Tongue (tissue), 2 donors: ENCODE data around the gene SHB. TPM values are rescaled to one million over a fixed set of nuclear protein-coding genes. Genes with fewer than 3 reads are reported as not detected.

Experiments used
- DNase-seq: peaks from one replicate; pipeline ENCODE4 v3.0.0-alpha.2; 2015
- total RNA-seq: library from RNA; depleted of rRNA; stranded (reverse); fragments of >200 nt; gene quantifications from one replicate; pipeline ENCODE4 v1.2.3, GENCODE V29; 2014

Gene SHB
- total RNA-seq, 1 donor from 2014 or later, result 10.2 TPM

DNA sequence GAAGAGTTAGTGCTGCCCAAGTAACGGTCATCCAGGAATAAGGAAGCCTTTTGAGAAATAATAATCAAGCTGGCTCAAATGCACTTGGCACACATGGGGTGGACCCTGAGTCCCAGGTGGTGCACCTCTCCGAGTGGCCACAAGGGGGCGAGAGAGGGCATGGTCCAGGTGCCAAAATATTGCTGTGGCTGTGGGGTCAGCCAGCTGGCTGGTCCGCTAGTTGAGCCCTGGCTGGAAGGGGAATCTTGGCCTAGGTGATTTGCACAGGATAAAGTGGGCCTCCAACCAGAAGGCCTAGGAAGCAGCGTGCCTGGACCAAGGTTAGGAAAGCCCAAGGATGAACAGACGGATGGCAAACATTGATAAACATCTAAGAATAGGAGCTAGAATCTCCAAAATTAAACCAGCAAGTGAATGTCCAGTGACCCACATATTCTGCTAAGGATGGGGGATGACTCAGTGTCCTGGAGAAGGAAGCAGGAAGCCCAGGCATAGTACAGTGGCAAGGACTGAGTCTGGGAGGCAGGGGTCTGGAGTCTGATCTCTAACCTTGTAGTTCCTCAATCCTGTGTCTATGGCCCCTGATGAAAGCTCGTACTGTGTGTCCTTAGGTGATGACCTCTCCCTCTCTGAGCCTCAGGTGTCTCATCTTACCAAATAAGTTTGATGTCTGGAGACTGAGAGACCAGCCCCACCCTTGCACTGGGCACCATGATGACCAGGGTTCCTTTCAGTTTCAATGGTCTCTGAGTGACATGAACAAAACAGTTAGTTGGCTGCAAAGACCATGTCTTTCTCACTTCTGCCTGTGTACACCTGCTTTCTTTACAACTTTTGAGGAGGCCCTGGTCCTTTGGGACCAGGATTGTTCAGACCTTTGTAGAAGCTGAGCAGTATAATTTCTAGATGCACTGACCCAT is 19.2 kb upstream of the SHB start:
- DNase-seq, result peak; percentile 80

DNA sequence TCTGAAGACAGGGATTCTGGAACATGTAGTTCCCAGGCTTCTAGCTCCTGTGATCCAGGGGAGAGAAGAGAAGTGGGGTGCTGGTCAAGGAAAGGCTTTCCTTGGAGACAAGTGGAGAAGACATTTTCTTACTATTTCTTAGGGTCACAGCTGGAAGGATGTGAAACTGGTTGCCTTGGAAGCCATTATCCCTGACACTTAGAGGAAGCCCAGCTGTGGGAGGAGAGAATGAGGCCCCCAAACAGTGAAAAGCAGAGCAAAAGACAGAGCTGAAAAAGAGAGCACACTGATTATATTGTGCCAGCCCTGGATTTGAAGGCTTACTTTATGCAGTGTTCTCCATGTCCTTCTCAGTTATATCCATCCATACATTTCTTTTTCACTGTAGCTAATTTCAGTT is 17.5 kb upstream of the SHB start:
- peak; percentile 28 for DNase-seq

DNA sequence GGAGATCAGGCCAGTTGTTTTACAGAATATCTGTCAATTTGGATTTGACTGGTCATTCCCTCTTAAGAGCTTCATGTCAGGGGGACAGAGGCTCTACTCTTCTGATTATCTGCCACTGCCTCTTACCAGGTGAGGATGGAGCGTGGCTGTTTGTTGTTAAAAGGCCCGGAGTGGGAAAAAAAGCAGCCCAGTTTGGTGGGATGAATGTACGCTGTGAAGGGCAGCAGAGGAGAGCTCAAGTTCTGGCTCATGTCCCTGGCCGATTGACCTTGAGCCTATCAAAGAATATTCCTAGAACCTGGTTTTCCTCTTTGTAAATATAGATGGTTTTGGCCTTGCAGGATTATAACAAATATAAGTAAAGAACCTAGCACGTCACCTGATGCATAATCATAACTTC is 16.3 kb upstream of the SHB start:
- no peak for DNase-seq

DNA sequence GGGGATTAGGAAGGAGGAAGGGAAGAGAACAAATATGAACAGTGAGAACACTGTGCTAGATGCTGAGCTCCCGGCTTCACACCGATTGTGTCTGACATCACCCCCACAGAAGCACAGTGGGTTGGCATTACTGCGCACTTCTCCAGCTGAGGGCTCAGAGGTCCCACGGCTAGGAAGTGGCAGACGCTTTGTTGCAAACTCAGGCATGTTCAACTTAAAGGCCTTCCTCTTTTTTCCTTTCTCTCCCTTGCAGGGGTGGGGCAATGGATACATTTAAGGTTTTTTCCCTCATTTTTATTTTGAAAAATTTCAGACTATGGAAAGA is 15.5 kb upstream of the SHB start:
- DNase-seq, result no peak

DNA sequence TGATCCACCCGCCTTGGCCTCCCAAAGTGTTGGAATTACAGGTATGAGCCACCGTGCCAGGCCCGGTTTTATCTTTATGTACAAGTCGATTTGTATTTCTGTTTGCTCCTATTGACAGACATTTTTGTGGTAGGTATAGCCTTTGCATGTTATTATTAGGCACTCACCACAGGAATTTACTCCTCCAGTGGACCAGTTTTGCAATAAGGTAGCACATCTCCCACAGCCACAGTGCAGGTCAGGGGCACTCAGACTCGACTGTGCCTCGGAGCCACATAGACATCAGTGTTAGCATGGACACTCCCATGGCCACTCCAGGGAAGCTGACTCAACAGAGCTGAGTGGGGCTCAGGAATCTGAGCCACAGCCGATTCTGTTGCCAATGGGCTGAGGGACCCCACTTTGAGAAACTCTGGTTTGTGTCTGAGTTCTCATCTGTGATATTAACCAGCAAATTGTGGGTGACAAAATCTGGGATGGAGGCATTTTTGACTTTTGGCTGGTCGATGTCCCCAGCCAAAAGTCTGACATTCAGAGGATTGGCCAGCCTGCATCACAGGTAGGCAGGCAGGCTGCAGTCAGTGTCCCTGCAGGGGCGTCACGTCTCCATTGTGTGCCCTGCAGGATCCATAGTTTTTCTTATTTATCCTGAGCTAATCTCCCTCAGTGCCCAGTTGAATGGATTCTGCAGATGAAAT is 15.0 kb upstream of the SHB start:
- no peak for DNase-seq

DNA sequence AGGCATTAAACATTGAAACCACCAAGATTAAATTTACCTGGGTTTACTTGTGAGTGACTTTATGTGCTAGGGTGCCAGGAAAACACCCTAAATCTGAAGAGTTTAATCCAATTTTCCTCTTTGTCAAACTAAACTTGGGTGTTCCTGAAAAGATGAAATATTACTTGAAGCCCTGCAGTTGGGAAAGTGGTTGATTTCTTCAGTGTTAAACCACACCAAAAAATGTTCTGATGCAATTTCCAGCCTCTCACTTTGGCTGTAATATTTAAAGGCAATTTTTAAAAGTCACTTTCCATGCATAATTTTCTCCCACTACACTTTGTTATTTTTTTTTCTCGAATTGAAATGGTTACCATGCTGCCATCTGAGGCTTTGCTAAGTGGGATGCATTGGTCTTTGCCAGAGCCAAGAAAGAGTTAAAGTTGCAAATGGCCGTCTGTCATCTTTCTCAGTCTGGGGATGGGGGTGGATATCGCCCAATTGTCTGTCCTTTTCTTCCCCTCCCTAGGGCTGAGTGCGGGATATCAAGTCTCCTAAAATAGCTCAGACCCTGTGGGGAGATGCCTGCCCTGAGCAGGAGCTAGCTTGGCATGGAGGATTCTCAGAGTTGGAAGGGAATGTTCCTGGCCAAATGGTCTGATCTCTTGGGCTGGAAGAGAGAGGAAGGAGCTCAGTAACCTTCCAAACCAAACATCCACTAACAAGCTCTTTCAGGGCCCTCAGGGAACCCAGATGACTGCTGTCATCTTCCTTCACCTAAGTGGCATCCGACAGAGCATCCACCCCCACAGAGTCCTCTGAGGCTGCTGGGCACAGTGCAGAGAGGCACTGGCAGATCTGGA is 13.6 kb upstream of the SHB start:
- DNase-seq, result no peak

DNA sequence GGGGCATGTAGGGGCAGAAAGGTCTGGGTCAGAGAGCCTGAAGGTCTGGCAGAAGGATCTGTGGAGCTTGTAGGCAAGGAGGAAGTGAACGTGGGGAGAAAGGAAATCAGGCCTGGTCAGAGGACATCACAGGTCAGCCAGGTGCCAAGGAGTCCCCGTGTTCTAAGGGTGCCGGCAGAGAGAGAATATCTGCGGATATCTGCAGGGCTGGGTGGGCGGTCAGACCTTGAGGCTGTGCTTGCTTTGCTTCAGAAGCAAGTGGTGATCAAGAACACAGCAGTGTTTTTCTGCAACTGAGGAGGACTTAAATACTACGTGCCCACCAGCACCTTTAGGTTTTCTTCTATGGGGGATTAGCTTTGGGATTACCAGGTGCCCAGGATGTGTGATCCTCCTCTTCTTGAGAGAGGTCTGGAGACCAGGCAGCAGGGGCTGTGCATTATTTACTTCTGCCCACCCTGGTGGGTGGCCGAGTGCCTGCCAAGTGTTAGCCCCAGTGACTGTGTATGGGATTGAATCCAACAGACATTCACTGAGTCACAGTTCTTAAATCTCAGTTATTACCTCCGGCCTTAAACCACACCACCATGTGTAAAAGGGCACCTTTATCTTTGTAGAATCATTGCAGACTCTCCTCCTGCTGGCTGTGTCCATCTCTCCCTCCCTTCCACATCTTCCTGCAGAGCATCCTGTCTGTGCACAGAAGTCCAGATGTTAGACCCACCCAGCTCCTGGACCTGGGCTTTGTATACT is 12.5 kb upstream of the SHB start:
- no peak for DNase-seq

DNA sequence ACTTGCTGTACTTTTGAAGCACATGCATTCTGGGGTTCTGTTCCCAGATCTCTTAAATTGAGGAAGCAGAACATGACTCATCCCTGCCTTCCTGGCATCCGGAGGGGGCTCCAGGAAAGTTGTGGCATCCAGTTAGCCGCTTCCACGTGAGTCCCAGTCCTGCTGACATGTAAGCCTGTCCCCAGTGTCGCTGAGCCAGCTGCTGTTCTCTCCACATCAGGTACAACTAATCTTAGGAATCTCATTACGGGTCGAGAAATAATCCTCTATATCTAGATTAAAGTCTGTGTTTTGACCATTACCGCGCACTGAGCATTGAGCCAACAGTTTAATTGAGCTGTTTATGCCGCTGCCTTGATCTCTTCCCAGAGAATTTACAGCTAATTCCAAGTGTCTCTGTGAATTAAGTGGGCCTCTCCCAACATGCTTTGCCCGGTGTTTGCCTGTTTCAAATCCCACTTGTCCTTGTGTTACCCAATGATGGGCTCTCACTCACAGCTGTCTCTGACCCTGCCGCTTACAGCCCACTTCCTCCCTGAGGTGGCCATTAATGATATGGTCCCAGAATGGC is 10.5 kb upstream of the SHB start:
- peak; percentile 51 for DNase-seq

DNA sequence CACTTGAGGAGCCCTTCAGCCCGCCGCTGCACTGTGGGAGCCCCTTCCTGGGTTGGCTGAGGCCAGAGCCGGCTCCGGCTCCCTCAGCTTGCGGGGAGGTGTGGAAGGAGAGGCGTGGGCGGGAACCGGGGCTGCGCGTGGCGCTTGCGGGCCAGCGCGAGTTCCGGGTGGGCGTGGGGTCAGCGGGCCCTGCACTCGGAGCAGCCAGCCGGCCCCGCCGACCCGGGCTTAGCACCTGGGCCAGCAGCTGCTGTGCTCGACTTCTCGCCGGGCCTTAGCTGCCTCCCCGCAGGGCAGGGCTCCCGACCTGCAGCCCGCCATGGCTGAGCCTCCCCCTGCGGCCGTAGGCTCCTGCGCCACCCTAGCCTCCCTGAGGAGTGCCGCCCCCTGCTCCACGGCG is 6.2 kb upstream of the SHB start:
- no peak for DNase-seq

DNA sequence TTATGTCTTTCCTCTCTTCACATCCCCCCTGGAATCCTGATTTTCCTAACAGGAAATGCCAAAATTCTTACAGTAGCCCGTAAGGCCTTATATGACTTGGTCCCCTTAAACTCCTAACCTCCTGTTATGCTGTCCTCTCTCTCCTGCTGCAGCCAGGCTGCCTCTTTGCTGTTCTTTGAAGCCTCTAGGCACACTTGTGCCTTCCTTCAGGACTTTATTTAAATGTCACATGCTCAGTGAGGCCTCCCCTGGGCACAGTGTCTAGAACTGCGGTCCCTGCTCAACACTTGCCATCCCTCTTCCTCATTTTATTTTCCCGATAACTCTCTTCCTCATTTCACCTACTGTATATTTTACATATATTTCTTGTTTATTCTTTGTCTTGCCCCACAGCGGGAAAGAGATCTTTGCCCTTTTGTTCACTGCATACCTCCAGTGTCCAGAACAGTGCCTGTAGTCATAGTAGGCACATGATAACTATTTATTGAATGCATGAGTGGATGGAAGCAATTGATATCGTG is 5.5 kb upstream of the SHB start:
- no peak for DNase-seq

DNA sequence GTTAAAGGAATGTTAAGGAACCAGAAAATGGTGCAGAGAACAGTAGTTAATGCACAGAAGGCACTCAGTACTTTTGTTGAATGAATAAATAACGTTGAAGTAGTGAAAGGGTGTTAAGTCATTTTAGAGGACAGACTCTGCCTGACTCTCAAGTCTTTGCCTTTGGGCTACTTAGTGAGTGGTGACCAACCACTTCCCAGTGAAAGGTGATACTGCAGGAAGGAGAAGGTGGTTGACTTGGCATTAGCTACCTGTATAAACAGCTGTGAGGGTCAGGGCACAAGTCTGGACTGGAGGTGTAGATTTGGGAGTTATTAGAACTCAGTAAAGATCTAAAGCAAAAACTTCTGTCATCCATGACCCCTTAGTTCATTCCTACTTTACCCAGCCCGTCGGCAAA is 4.9 kb upstream of the SHB start:
- DNase-seq, result no peak

DNA sequence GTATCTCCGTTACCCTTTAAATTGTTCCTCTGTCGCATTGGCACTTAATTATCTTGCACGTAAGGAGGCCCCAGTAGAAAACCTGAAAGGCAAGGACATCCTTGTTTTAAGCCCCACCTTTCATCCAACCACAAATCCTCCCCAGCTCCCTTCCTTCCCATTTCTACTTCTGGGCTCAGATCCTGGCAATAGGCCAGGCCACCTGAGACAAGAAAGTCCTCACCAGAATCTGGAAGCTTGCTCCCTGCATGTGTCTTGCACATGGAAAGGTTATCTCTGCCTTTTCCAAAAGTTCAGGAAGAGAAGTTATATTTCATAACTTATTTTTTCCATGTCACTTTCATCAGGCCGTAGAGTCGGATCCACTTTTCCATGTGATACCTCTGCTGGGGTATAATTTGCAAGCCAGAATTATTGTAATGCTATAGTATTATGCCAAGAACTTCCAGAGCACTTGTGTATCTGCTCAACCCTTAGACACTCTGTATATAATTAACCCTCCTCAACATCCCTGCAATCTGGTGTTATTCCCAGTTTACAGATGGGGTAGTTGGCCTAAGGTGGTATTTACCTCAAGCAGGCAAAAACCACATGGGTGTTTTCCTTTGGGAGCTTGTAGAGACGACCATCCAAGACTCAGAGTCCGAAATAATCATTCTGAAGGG is 2.6 kb upstream of the SHB start:
- peak; percentile 35 for DNase-seq

DNA sequence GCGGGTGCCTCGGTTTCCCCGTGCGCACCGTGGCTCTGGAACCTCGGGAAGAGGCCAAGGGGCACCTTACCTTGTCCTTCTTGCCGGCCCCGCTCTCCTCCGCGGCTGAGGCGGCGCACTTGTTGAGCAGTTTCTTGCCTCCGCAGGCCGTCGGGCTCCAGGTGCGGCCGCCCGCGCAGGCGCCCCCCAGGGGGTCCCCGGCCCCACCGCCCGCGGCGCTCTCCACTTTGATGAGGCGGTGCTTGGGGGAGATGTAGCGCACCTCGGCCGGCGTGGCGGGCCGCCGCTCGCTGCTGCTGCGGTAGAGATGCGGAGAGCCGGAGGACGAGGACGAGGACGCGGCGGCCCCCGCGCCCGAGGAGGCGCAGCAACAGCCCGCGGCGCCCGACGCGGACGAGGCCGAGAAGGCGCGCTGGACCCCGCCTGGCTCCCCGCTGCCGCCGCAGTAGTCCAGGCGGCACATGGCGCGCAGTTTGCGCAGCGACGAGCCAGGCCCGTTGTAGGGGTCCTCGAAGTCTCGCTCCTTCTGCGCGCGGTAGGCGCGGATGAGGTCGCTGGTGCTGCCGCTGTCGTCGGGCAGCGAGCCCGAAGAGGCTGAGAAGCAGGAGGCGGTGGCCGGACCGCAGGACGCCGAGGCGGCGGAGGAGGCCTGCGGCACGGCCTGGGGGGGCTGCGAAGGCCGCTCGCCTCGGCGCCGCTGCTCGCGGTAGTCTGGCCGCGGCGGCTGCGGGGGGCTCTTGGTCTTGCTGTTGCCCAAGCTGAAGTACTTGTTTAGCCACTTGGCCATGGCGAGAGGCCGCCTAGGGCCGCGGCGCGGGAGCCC is 957 bp downstream of the SHB start:
- peak; percentile 45 for DNase-seq

DNA sequence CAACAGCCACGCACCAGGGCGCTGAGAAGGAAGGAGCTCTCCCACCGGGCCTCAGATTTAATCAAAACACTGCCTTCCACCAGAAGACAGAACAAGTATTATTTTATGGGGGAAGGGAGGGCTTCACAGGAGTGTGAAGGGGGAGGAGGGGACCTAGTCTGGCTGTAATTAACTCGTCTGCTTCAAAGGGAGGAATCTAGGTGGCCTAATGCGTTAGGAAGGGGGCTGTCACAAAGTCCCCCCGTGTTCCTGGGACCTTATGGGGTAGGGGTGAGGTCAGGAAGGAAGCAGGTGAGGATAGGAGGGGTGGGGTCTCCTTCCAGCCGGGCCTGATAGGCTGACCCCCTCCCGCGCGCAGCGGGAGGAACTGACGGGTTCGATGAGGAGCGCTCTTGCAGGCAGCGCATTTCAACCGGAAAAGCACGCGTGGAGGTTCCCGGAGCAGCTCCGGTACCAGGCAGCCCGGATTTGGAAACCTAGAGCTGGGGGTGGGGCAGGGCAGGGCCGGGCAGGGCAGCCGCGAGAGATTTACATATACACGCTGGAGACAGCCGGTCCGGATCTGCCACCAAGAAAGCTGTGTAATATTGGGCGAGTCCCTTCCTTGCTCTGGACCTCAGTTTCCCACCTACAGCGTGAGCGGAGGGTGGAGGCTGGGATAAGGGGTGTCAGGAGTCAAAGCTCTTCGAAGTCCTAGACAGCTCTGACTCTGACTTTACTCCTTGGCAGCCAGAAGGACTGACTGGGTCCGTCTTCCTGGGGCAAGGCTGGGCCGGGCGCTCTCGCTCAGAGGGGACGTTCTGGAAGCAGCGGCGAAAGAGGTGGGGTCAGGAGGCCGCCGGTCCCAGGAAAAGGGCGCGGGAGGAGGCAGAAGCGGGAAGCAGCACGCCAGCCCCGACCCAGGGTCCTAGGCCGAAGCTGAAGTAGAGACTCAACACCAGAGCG is 1.8 kb downstream of the SHB start:
- DNase-seq, result peak; percentile 44

DNA sequence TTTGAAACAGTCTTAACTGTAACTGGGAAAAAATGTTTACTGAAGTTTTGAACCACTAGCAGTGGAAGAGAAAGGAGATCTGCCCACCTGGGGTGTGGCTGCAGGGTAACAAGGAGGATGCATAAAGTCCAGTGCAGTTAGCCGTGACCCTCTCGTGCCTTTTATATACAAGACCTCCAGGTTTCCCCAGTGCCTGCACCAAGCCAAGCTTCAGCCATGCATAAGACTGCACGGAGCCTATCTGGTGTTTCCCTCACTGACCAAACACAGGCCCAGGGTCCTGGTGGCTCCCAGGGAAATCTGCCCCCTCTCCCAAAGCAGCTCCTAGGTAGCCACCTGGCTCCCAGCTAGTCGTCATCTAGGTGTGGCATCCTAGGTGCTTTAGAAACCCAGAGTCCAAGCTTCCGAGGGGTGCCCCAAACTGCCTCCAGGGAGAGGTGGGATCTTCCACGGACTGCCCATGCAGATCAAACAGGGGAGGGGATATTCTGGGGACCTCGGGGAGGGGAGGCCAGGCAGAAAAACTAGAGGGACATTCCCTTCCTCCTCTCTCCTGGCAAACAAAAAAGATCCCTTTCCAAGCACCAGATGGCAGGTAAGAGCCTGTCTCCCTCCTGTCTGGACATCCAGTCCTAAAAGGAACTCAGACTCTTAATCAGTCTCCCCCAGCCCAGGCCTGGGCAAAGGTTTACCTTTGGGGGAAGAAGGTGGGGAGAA is 2.7 kb downstream of the SHB start:
- peak; percentile 34 for DNase-seq

DNA sequence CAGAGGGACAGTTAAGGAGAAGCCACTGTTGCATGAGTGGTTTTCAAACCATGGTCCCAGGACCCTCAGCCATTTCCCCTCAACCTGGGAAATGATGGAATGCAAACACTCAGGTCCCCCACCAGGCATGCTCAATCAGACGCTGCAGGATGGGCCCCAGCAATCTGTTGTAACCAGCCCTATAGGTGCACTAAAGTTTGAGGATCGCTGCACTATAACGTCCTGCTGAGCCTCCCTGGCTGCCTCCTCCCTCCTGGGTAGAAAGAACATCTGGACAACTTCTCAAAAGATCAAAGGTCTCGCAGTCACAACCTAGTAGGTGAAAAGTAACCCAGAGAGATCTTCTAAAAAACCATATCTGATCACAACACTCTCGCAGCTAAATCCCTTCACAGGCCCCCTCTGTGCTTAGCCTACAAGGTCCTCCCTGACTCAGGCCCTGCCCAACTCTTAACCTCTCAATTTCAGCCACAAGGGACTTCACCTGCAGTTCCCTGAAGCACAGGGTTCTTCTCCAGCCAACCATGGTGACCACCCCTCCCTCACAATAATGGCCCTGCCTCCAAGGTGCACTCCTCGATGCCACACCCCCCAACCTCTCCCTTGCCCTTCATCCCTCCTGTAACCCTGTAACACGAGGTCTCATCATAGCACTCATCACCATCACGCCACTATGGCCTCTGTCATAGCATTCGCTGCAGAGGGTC is 3.5 kb downstream of the SHB start:
- no peak for DNase-seq

DNA sequence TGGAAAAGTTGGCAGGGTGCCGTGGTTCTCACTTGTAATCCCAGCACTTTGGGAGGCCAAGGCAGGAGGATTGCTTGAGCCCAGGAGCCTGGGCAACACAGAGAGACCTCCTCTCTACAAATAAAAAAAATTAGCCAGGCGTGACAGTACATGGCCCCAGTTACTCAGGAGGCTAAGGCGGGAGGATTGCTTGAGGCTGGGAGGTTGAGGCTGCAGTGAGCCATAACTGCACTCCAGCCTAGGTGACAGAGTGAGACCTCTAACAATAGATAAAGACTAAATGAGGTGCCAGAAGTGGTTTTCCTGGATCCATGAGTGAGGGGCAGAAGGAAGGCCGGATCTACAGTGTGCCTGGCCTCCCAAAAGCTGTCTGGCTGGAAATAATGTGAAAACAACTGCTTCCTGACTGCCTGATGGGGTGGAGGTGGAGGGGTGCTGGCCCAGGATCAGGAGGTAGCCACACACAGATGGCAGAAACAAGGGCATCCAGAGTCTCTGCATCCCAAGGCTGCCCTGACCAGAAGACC is 4.1 kb downstream of the SHB start:
- DNase-seq, result no peak
